Measurements from ENCODE around the gene ZCWPW1. TPM values are rescaled to one million over a fixed set of nuclear protein-coding genes. Genes with fewer than 3 reads are reported as not detected.

The ZCWPW1 gene
- total and polyA plus RNA-seq, 2 of the 8 experiments (the other 6 are each of a cell fraction or from before 2014, with no cell fraction given) = 0.51 to 1.4 TPM

DNA sequence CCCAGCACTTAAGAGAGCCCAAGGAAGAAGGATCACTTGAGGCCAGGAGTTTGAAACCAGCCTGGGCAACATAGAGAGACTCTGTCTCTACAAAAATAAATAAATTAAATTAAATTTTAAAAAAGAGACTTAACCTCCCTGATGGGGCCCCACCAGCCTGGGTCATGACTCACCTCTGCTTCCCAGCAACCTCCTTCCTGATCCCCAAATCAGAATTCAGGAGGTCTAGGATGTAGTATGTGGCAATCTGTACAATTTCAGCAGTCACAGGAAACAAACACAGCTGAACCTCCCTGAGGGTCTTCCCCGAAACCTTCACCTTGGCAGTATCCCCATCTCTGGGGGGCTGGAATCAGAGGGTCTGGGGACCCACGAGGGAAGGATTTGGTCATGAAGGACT is 17.5 kb upstream of the ZCWPW1 start:
- H2BK12ac ChIP-seq (ENCODE audit: low read depth, low read length) = no peak overlapping the region
- H4K20me1 ChIP-seq (replicated peaks in 1 of 2; ENCODE audit: control insufficient read depth in 1 of 2, insufficient read depth in 2 of 2, low read length in 2 of 2) = no peaks in the 10 kb centered on the region
- H2AK5ac ChIP-seq (ENCODE audit: low read depth, low read length) = no peak overlapping the region
- H3K23me2 ChIP-seq (ENCODE audit: low read depth, low read length) = no peaks in the 10 kb centered on the region
- no peaks in the 10 kb centered on the region for H3K9me3 ChIP-seq (ENCODE audit: insufficient read depth in 2 of 2, low read depth in 1 of 2, low read length in 1 of 2)
- no peak overlapping the region for H3K56ac ChIP-seq (replicated peaks; ENCODE audit: insufficient read length, low read depth, low read length)
- H2BK20ac ChIP-seq (ENCODE audit: low read length) = no peak overlapping the region
- no peak overlapping the region for H2BK120ac ChIP-seq (replicated peaks; ENCODE audit: low read depth, low read length)
- WGBS, 2 experiments (ENCODE audit: extremely low coverage in 1 of 2, insufficient coverage in 1 of 2, insufficient read length in 1 of 2, insufficient replicate concordance in 2 of 2, low coverage in 1 of 2, low lambda C conversion rate in 2 of 2, missing lambda C conversion rate in 1 of 2) = 59% methylated on average over 2 of the region's 2 CpGs; no CpG with 5 or more reads in 1 of the 2 experiments
- no peak overlapping the region for H2BK15ac ChIP-seq (ENCODE audit: low read length)
- ChIA-PET POLR2A (ENCODE audit: partially characterized antibody) (interaction anchor here (0.6 to 6.2 kb wide), 4 partner anchors 10 to 23 kb away, joined by 3 to 62 read pairs (median 22); partner anchors contain the start of genes MEPCE, PPP1R35 and ZCWPW1), CTCF (ENCODE audit: partially characterized antibody) (interaction anchor here (0.6 to 5.0 kb wide), 9 partner anchors 8 to 265 kb away, joined by 3 to 53 read pairs (median 4); partner anchors contain the start of gene MEPCE)
- H3K9ac ChIP-seq (replicated peaks in 1 of 4; ENCODE audit: extremely low read depth in 1 of 4, low read depth in 3 of 4, low read length in 3 of 4) = no peak overlapping the region
- no peak overlapping the region for H3K4me2 ChIP-seq (ENCODE audit: insufficient read depth in 1 of 2, low read depth in 2 of 2, low read length in 2 of 2)
- no peak overlapping the region for H3K18ac ChIP-seq (ENCODE audit: extremely low read depth, low read length)
- H4K8ac ChIP-seq (ENCODE audit: extremely low read depth, insufficient read depth, low read length) = no peak overlapping the region
- no peaks in the 10 kb centered on the region for H3K79me1 ChIP-seq (ENCODE audit: low read depth, low read length)
- H3K4me3 ChIP-seq (ENCODE audit: extremely low read depth in 1 of 4, insufficient read depth in 2 of 4, low read depth in 3 of 4, low read length in 4 of 4) = no peak overlapping the region
- H3K27me3 ChIP-seq (replicated peaks in 1 of 4; ENCODE audit: control insufficient read depth in 3 of 4, extremely low read depth in 1 of 4, insufficient read depth in 3 of 4, low read length in 3 of 4) = no peaks in the 10 kb centered on the region
- H4K5ac ChIP-seq (ENCODE audit: insufficient read length, low read depth, low read length) = no peak overlapping the region
- DNase-seq (ENCODE audit: low read depth in 1 of 2, low spot score in 2 of 2) (no peak), FAIRE-seq (no peak)
- H2BK5ac ChIP-seq (ENCODE audit: low read depth, low read length) = no peak overlapping the region
- no peak overlapping the region for H3K23ac ChIP-seq (ENCODE audit: insufficient read length)
- H3K4me1 ChIP-seq (replicated peaks in 1 of 4; ENCODE audit: control insufficient read depth in 3 of 4, insufficient read depth in 4 of 4, low read length in 3 of 4) = peaks cover 0 to 5% (median 2%) of the 10 kb centered on the region in 4 experiments; a peak in 3 of 7 replicates
- no peak overlapping the region for H2AFZ ChIP-seq (ENCODE audit: low read length)
- H4K91ac ChIP-seq (replicated peaks; ENCODE audit: insufficient read length, low read length) = no peak overlapping the region
- no peaks in the 10 kb centered on the region for H3K36me3 ChIP-seq (ENCODE audit: control insufficient read depth in 2 of 4, insufficient read depth in 4 of 4, low read length in 3 of 4)
- no peak overlapping the region for H3K4ac ChIP-seq (replicated peaks; ENCODE audit: insufficient read length, low read depth, low read length)
- no peak overlapping the region for H3K27ac ChIP-seq (ENCODE audit: low read depth, low read length)
- H3K79me2 ChIP-seq (ENCODE audit: control insufficient read depth in 1 of 2, insufficient read depth in 2 of 2, low read length in 2 of 2) = no peaks in the 10 kb centered on the region
- no peak overlapping the region for H3K14ac ChIP-seq (ENCODE audit: insufficient read length)
- TF ChIP-seq ASH2L (IDR thresholded peaks at IDR 0.05; ENCODE audit: low read length) (no peak), KDM5A (IDR thresholded peaks at IDR 0.05; ENCODE audit: low read length) (no peak), SP1 (IDR thresholded peaks at IDR 0.05; ENCODE audit: low read depth, low read length) (no peak), SIRT6 (IDR thresholded peaks at IDR 0.05; ENCODE audit: low read length) (no peak), GTF2F1 (IDR thresholded peaks at IDR 0.05; ENCODE audit: borderline replicate concordance, low read depth, low read length) (no peak), PHF8 (conservative IDR thresholded peaks at IDR 0.05; ENCODE audit: low read depth, low read length) (no peak), KDM1A (IDR thresholded peaks at IDR 0.05; ENCODE audit: borderline replicate concordance, low read length) (no peak), SUZ12 (IDR thresholded peaks at IDR 0.05; ENCODE audit: low read length) (no peak)
- TF ChIP-seq, protein P1, sequence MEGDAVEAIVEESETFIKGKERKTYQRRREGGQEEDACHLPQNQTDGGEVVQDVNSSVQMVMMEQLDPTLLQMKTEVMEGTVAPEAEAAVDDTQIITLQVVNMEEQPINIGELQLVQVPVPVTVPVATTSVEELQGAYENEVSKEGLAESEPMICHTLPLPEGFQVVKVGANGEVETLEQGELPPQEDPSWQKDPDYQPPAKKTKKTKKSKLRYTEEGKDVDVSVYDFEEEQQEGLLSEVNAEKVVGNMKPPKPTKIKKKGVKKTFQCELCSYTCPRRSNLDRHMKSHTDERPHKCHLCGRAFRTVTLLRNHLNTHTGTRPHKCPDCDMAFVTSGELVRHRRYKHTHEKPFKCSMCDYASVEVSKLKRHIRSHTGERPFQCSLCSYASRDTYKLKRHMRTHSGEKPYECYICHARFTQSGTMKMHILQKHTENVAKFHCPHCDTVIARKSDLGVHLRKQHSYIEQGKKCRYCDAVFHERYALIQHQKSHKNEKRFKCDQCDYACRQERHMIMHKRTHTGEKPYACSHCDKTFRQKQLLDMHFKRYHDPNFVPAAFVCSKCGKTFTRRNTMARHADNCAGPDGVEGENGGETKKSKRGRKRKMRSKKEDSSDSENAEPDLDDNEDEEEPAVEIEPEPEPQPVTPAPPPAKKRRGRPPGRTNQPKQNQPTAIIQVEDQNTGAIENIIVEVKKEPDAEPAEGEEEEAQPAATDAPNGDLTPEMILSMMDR (IDR thresholded peaks at IDR 0.05; ENCODE audit: control extremely low read depth in 1 of 3, insufficient read depth in 1 of 3, low read depth in 1 of 3, low read length in 3 of 3) = no peak
